HG03439 (cell line): ENCODE results near the gene USP47.

ENCODE experiments used
- ATAC-seq: cut with Tn5 transposase; IDR thresholded peaks from one replicate; pipeline ENCODE4 v1.9.1; 2021; ENCODE audit warnings: mild to moderate bottlenecking, moderate library complexity; ENCODE audit not compliant: unreplicated experiment

USP47 gene

GRCh38 chr11:11996321-11997048 lies 154.7 kb downstream of the USP47 start:
- no peak for ATAC-seq

GRCh38 chr11:11997049-11997322 lies 155.2 kb downstream of the USP47 start:
- ATAC-seq = no peak

GRCh38 chr11:11998091-11998781 lies 156.5 kb downstream of the USP47 start:
- ATAC-seq = no peak

- no peak for ATAC-seq
Measured at GRCh38 chr11:12001186-12001585, 159.4 kb downstream of the USP47 start.

- ATAC-seq = no peak
Measured at GRCh38 chr11:12003336-12003735, 161.6 kb downstream of the USP47 start.

GRCh38 chr11:12003815-12004214 lies 162.0 kb downstream of the USP47 start:
- no peak for ATAC-seq

GRCh38 chr11:12005061-12005460 lies 163.3 kb downstream of the USP47 start:
- no peak for ATAC-seq

GRCh38 chr11:12005476-12005875 lies 163.7 kb downstream of the USP47 start:
- no peak for ATAC-seq

- ATAC-seq = no peak
Measured at GRCh38 chr11:12006552-12007229, 164.9 kb downstream of the USP47 start.

GRCh38 chr11:12007230-12007593 lies 165.4 kb downstream of the USP47 start:
- ATAC-seq = no peak

- ATAC-seq = no peak
Measured at GRCh38 chr11:12007769-12008737, 166.3 kb downstream of the USP47 start, which contains the start of gene DKK3. Gene DKK3 (minus strand): TSS chr11:12008626. CDS start chr11:12008582, 44 bp downstream.
